ENCODE data around the gene SKOR1. TPM values are rescaled to one million over a fixed set of nuclear protein-coding genes. Genes with fewer than 3 reads are reported as not detected.

Gene SKOR1
- total RNA-seq, 3 donors from 2014 or later (not counting 1 experiment from before 2014, with no cell fraction given): 2.0 to 2.9 (median 2.1) TPM

- peaks cover 55 to 65% of the 10 kb centered on the region in 2 donors for H3K4me1 Mint-ChIP-seq
- peak overlapping the region; percentile 88 for H3K4me3 Mint-ChIP-seq
- peak overlapping the region in 1 of 2 donors; percentile 53 for H3K27ac Mint-ChIP-seq
- H3K36me3 Mint-ChIP-seq: peaks cover 6% of the 10 kb centered on the region
- 36% methylated on average over 8 of the region's 8 CpGs for WGBS (ENCODE audit: insufficient coverage)
- H3K4me1 ChIP-seq (ENCODE audit: control insufficient read depth, insufficient read depth, low read length): peaks cover 60% of the 10 kb centered on the region
- DNase-seq: peak in 1 of 2 donors; percentile 80
- H3K9me3 Mint-ChIP-seq: no peaks in the 10 kb centered on the region
- TF ChIP-seq CTCF (IDR thresholded peaks at IDR 0.05): peak; percentile 77
- ATAC-seq: no peak
- no peaks in the 10 kb centered on the region for H3K9me3 ChIP-seq (ENCODE audit: control insufficient read depth, insufficient read depth, low read length)
- no peak overlapping the region for H3K27ac ChIP-seq (ENCODE audit: low read length)
- peaks cover 45% of the 10 kb centered on the region for H3K27me3 ChIP-seq (ENCODE audit: control insufficient read depth, insufficient read depth, low read length)
- peaks cover 37 to 47% of the 10 kb centered on the region in 2 donors for H3K27me3 Mint-ChIP-seq (ENCODE audit: low read depth in 2 of 2)
- H3K4me3 ChIP-seq (ENCODE audit: low read length): no peak overlapping the region
- intact Hi-C loops (cut with micrococcal nuclease): loop anchor here (1.0 to 5.0 kb wide), 4 partner anchors 53 to 889 kb away; no protein-coding TSS in a partner anchor
- H3K36me3 ChIP-seq (ENCODE audit: control insufficient read depth, insufficient read depth, low read length): no peaks in the 10 kb centered on the region
Measured at GRCh38 chr15:67836477-67836876, 11.2 kb downstream of the SKOR1 start.

- no peak overlapping the region for H3K4me3 Mint-ChIP-seq
- H3K4me1 ChIP-seq (ENCODE audit: control insufficient read depth, insufficient read depth, low read length): peaks cover 60% of the 10 kb centered on the region
- H3K27ac ChIP-seq (ENCODE audit: low read length): no peak overlapping the region
- peaks cover 43% of the 10 kb centered on the region for H3K27me3 ChIP-seq (ENCODE audit: control insufficient read depth, insufficient read depth, low read length)
- H3K4me3 ChIP-seq (ENCODE audit: low read length): no peak overlapping the region
- H3K9me3 ChIP-seq (ENCODE audit: control insufficient read depth, insufficient read depth, low read length): no peaks in the 10 kb centered on the region
- no peak overlapping the region for H3K27ac Mint-ChIP-seq
- TF ChIP-seq CTCF (IDR thresholded peaks at IDR 0.05): no peak
- H3K36me3 Mint-ChIP-seq: peaks cover 6% of the 10 kb centered on the region
- peaks cover 56 to 65% of the 10 kb centered on the region in 2 donors for H3K4me1 Mint-ChIP-seq
- H3K36me3 ChIP-seq (ENCODE audit: control insufficient read depth, insufficient read depth, low read length): no peaks in the 10 kb centered on the region
- WGBS (ENCODE audit: insufficient coverage): 69% methylated on average over 2 of the region's 2 CpGs
- peaks cover 35 to 45% of the 10 kb centered on the region in 2 donors for H3K27me3 Mint-ChIP-seq (ENCODE audit: low read depth in 2 of 2)
- ATAC-seq: no peak
- intact Hi-C loops (cut with micrococcal nuclease): loop anchor here (1.0 to 5.0 kb wide), 4 partner anchors 54 to 890 kb away; no protein-coding TSS in a partner anchor
- no peak for DNase-seq
- H3K9me3 Mint-ChIP-seq: no peaks in the 10 kb centered on the region
Measured at GRCh38 chr15:67836955-67837354, 11.6 kb downstream of the SKOR1 start.

- Mint-ChIP-seq H3K4me1 (peaks cover 48 to 53% of the 10 kb centered on the region in 2 donors), H3K27me3 (ENCODE audit: low read depth in 2 of 2) (peaks cover 28 to 33% of the 10 kb centered on the region in 2 donors), H3K36me3 (peaks cover 6% of the 10 kb centered on the region), H3K9me3 (no peaks in the 10 kb centered on the region), H3K4me3 (peak overlapping the region; percentile 96), H3K27ac (peak overlapping the region; percentile 99)
- Histone ChIP-seq H3K4me1 (ENCODE audit: control insufficient read depth, insufficient read depth, low read length) (peaks cover 45% of the 10 kb centered on the region), H3K27ac (ENCODE audit: low read length) (peak overlapping the region; percentile 97), H3K27me3 (ENCODE audit: control insufficient read depth, insufficient read depth, low read length) (peaks cover 25% of the 10 kb centered on the region), H3K9me3 (ENCODE audit: control insufficient read depth, insufficient read depth, low read length) (no peaks in the 10 kb centered on the region), H3K36me3 (ENCODE audit: control insufficient read depth, insufficient read depth, low read length) (no peaks in the 10 kb centered on the region), H3K4me3 (ENCODE audit: low read length) (peak overlapping the region; percentile 96)
- no peak for TF ChIP-seq CTCF (IDR thresholded peaks at IDR 0.05)
- WGBS (ENCODE audit: insufficient coverage): 21% methylated on average over 25 of the region's 25 CpGs
- peak in 1 of 2 donors; percentile 42 for DNase-seq
- no peak for ATAC-seq
- intact Hi-C loops (cut with micrococcal nuclease): loop anchor here (5.0 kb wide), 1 partner anchor 892 kb away; no protein-coding TSS in a partner anchor
Measured at GRCh38 chr15:67838789-67839332, 13.6 kb downstream of the SKOR1 start.
